ENCODE measurements around the gene SH3GL1. TPM values are rescaled to one million over a fixed set of nuclear protein-coding genes. Genes with fewer than 3 reads are reported as not detected.

Gene SH3GL1
- total RNA-seq, 1 donor = 83.2 TPM

DNA sequence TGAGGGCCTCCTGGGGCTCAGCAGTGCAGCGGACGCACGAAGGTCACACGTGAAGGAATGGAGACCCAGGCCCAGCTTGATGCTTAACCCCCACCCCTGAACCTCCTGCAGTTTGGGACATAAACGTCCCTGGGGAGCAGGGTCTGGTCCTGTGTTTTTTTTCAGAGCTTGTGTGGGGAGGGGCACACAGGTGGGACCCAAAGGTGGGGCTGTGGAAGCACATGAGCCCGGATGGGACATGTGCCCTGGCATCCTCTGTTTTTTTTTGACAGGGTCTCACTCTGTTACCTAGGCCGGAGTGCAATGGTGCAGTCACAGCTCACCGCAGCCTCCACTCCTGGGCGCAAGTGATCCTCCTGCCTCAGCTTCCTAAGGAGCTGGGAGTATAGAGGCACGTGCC is 36.8 kb upstream of the SH3GL1 start:
- no peaks in the 10 kb centered on the region for H3K79me2 ChIP-seq (ENCODE audit: insufficient read depth, low read length)
- H3K9me3 ChIP-seq (ENCODE audit: low read depth, low read length) = no peaks in the 10 kb centered on the region
- H3K4me1 ChIP-seq (ENCODE audit: insufficient read depth, low read length) = no peaks in the 10 kb centered on the region
- TF ChIP-seq, protein P1, sequence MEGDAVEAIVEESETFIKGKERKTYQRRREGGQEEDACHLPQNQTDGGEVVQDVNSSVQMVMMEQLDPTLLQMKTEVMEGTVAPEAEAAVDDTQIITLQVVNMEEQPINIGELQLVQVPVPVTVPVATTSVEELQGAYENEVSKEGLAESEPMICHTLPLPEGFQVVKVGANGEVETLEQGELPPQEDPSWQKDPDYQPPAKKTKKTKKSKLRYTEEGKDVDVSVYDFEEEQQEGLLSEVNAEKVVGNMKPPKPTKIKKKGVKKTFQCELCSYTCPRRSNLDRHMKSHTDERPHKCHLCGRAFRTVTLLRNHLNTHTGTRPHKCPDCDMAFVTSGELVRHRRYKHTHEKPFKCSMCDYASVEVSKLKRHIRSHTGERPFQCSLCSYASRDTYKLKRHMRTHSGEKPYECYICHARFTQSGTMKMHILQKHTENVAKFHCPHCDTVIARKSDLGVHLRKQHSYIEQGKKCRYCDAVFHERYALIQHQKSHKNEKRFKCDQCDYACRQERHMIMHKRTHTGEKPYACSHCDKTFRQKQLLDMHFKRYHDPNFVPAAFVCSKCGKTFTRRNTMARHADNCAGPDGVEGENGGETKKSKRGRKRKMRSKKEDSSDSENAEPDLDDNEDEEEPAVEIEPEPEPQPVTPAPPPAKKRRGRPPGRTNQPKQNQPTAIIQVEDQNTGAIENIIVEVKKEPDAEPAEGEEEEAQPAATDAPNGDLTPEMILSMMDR (IDR thresholded peaks at IDR 0.05; ENCODE audit: extremely low read depth, low read depth, low read length) = no peak
- H2AFZ ChIP-seq (ENCODE audit: low read length) = no peak overlapping the region
- H3K4me2 ChIP-seq (ENCODE audit: insufficient read depth, low read length) = no peak overlapping the region
- DNase-seq (ENCODE audit: insufficient read length, low spot score, missing footprints) = peak; percentile 73
- peaks cover 4% of the 10 kb centered on the region for H3K36me3 ChIP-seq (ENCODE audit: insufficient read depth, low read length)
- no peak overlapping the region for H3K27ac ChIP-seq (ENCODE audit: low read depth, low read length)
- no peaks in the 10 kb centered on the region for H3K27me3 ChIP-seq (ENCODE audit: insufficient read depth, low read length)
- H3K4me3 ChIP-seq (ENCODE audit: insufficient read depth, low read length) = no peak overlapping the region
- peaks cover 4% of the 10 kb centered on the region for H4K20me1 ChIP-seq (ENCODE audit: insufficient read depth, low read length)

DNA sequence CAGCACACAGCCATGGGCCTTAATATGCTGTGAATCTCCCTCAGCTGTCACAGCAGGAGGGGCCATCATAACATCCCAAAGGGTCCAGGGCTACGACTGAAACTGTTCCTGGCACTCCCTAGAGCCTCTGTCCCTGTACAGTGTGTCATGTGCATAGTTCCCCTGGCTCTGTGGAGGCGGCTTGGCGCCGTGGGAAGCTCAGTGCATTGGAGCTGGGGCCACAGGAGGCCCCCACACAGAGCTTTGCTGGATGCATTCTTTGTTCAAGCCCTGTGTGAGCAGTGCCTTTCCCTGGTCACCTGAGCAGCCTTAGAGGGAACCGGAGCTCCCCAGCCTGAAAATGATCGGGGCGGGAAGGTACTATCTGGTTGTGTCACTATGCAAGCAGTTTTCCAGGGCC is 35.9 kb upstream of the SH3GL1 start:
- DNase-seq (ENCODE audit: insufficient read length, low spot score, missing footprints) = no peak
- no peaks in the 10 kb centered on the region for H3K79me2 ChIP-seq (ENCODE audit: insufficient read depth, low read length)
- H3K36me3 ChIP-seq (ENCODE audit: insufficient read depth, low read length) = peaks cover 11% of the 10 kb centered on the region
- no peak overlapping the region for H2AFZ ChIP-seq (ENCODE audit: low read length)
- no peak overlapping the region for H3K4me2 ChIP-seq (ENCODE audit: insufficient read depth, low read length)
- no peak overlapping the region for H3K4me3 ChIP-seq (ENCODE audit: insufficient read depth, low read length)
- no peaks in the 10 kb centered on the region for H3K4me1 ChIP-seq (ENCODE audit: insufficient read depth, low read length)
- H3K27me3 ChIP-seq (ENCODE audit: insufficient read depth, low read length) = no peaks in the 10 kb centered on the region
- H3K9me3 ChIP-seq (ENCODE audit: low read depth, low read length) = no peaks in the 10 kb centered on the region
- TF ChIP-seq, protein P1 (IDR thresholded peaks at IDR 0.05; ENCODE audit: extremely low read depth, low read depth, low read length) = no peak
- peaks cover 4% of the 10 kb centered on the region for H4K20me1 ChIP-seq (ENCODE audit: insufficient read depth, low read length)
- H3K27ac ChIP-seq (ENCODE audit: low read depth, low read length) = no peak overlapping the region

DNA sequence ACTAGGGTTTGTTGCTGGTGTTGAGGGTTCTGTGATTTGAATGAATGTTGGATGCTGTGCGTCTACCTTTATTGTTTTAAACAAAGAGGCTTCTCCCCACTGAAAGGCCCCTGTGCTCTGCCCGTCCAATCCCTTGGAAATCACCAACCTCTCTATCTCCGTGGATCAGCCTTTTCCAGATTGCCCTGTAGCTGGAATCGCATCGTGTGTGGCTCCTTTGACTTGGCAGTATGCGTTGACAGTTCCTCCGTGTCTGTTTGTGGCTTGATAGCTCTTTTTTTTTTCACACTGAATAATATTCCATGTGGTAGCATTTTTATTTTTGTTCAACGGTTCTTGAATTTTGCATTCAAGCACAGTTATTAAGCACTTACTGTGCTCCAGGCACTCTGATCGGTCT is 34.0 kb upstream of the SH3GL1 start:
- Histone ChIP-seq H3K27ac (ENCODE audit: low read depth, low read length) (no peak overlapping the region), H4K20me1 (ENCODE audit: insufficient read depth, low read length) (peaks cover 4% of the 10 kb centered on the region), H3K4me3 (ENCODE audit: insufficient read depth, low read length) (no peak overlapping the region), H2AFZ (ENCODE audit: low read length) (no peak overlapping the region), H3K27me3 (ENCODE audit: insufficient read depth, low read length) (no peaks in the 10 kb centered on the region), H3K9me3 (ENCODE audit: low read depth, low read length) (no peaks in the 10 kb centered on the region), H3K36me3 (ENCODE audit: insufficient read depth, low read length) (peaks cover 13% of the 10 kb centered on the region), H3K4me1 (ENCODE audit: insufficient read depth, low read length) (no peaks in the 10 kb centered on the region), H3K79me2 (ENCODE audit: insufficient read depth, low read length) (no peaks in the 10 kb centered on the region), H3K4me2 (ENCODE audit: insufficient read depth, low read length) (no peak overlapping the region)
- TF ChIP-seq, protein P1 (IDR thresholded peaks at IDR 0.05; ENCODE audit: extremely low read depth, low read depth, low read length) = no peak
- peak; percentile 65 for DNase-seq (ENCODE audit: insufficient read length, low spot score, missing footprints)

DNA sequence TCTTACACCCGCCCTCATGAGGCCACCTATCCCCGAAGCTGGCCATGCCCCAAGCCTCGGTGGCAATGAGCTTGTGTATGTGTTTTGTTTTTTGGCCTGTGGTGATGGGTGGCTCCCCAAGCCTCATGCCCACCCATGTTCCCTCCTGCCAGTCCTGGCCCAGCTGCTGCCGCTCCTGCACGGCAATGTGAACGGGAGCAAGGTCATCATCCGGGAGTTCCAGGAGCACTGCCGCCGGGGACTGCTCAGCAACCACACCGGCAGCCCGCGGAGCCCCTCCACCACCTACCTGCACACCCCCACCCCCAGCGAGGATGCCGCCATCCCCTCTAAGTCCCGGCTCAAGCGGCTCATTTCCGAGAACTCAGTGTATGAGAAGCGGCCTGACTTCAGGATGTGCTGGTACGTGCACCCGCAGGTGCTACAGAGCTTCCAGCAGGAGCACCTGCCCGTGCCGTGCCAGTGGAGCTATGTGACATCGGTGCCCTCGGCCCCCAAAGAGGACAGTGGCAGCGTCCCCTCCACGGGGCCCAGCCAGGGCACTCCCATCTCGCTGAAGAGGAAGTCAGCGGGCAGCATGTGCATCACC is 32.7 kb upstream of the SH3GL1 start:
- no peak overlapping the region for H3K27ac ChIP-seq (ENCODE audit: low read depth, low read length)
- TF ChIP-seq, protein P1 (IDR thresholded peaks at IDR 0.05; ENCODE audit: extremely low read depth, low read depth, low read length) = no peak
- H3K36me3 ChIP-seq (ENCODE audit: insufficient read depth, low read length) = peaks cover 13% of the 10 kb centered on the region
- H3K4me2 ChIP-seq (ENCODE audit: insufficient read depth, low read length) = no peak overlapping the region
- H2AFZ ChIP-seq (ENCODE audit: low read length) = no peak overlapping the region
- H3K4me1 ChIP-seq (ENCODE audit: insufficient read depth, low read length) = no peaks in the 10 kb centered on the region
- no peaks in the 10 kb centered on the region for H3K9me3 ChIP-seq (ENCODE audit: low read depth, low read length)
- H3K79me2 ChIP-seq (ENCODE audit: insufficient read depth, low read length) = no peaks in the 10 kb centered on the region
- H3K4me3 ChIP-seq (ENCODE audit: insufficient read depth, low read length) = no peak overlapping the region
- H4K20me1 ChIP-seq (ENCODE audit: insufficient read depth, low read length) = peaks cover 4% of the 10 kb centered on the region
- peak; percentile 51 for DNase-seq (ENCODE audit: insufficient read length, low spot score, missing footprints)
- no peaks in the 10 kb centered on the region for H3K27me3 ChIP-seq (ENCODE audit: insufficient read depth, low read length)
